Endothelial cell of umbilical vein (primary cell): ENCODE measurements around the gene RINL. TPM values are rescaled to one million over a fixed set of nuclear protein-coding genes. Genes with fewer than 3 reads are reported as not detected.

Experiments used
- BruUV-seq: library from RNA; stranded (reverse); fragments of 400-500 nt; replicated peaks from 2 replicates; lab custom pipeline; 2021; lab: Mats Ljungman, UMichigan
- CTCF ChIA-PET: fragments of 300-600, 350-600 bp; sonication (Branson Sonifier 250); formaldehyde crosslinking; loops from one replicate; lab custom pipeline; 2021; ENCODE audit warnings: antibody characterized with exemption, inconsistent platforms; lab: Charles Lee
- POLR2A ChIA-PET: fragments of 300-600, 350-600 bp; sonication (Branson Sonifier 250); formaldehyde crosslinking; loops from one replicate; lab custom pipeline; 2021; ENCODE audit warnings: antibody characterized with exemption, inconsistent platforms; lab: Charles Lee
- DNase-seq: peaks from one replicate; pipeline ENCODE4 v3.0.0-alpha.2; 2011; ENCODE audit warnings: low read depth, low spot score
- FAIRE-seq: peaks from 2 replicates; lab custom pipeline; 2011; peaks lifted over from hg19 to GRCh38; lab: Jason Lieb, UNC
- H2AFZ ChIP-seq: 2 replicates; pipeline ENCODE4 v1.6.0; 2012; ENCODE audit warnings: low read depth, low read length, control low read depth, inconsistent platforms
- H3K27ac ChIP-seq: 2 replicates; pipeline ENCODE4 v1.5.1; 2011; ENCODE audit warnings: low read depth, mild to moderate bottlenecking, control low read depth, low read length, moderate library complexity; ENCODE audit not compliant: insufficient read depth
- H3K27me3 ChIP-seq, 2 experiments: 2 replicates each; pipeline versions ENCODE4 v1.6.0 to v1.6.1; 2011; ENCODE audit warnings: low read length in 2 of 2, mixed read lengths in 1 of 2; ENCODE audit not compliant: control insufficient read depth in 2 of 2, insufficient read depth in 2 of 2
- H3K36me3 ChIP-seq, 2 experiments: 2 replicates in 1 of 2; 3 replicates in 1 of 2; pipeline ENCODE4 v1.5.1; 2011; ENCODE audit warnings: low read length in 2 of 2, mild to moderate bottlenecking in 1 of 2, moderate library complexity in 1 of 2; ENCODE audit not compliant: control insufficient read depth in 2 of 2, insufficient read depth in 2 of 2; ENCODE audit errors: extremely low read depth in 1 of 2
- H3K4me1 ChIP-seq: 3 replicates; pipeline ENCODE4 v1.5.1; 2011; ENCODE audit warnings: mild to moderate bottlenecking, low read length; ENCODE audit not compliant: control insufficient read depth, insufficient read depth; ENCODE audit errors: extremely low read depth
- H3K4me2 ChIP-seq: 2 replicates; pipeline ENCODE4 v1.6.1; 2011; ENCODE audit warnings: low read length, control low read depth, mixed read lengths; ENCODE audit not compliant: insufficient read depth
- H3K4me3 ChIP-seq, 3 experiments: fragments of 200-600 bp in 1 of 3; sonication (generic), shearing (Covaris generic) in 1 of 3; replicated peaks in 1 of 3; 2 replicates each; pipeline ENCODE4 v1.5.1; 2011 to 2016; ENCODE audit warnings: control low read depth in 3 of 3, low read length in 3 of 3, mild to moderate bottlenecking in 2 of 3, inconsistent platforms in 1 of 3, low read depth in 1 of 3, moderate library complexity in 1 of 3; ENCODE audit not compliant: insufficient read depth in 1 of 3
- H3K79me2 ChIP-seq: 2 replicates; pipeline ENCODE4 v1.6.0; 2012; ENCODE audit warnings: low read length, inconsistent platforms; ENCODE audit not compliant: control insufficient read depth, insufficient read depth
- H3K9ac ChIP-seq: replicated peaks from 2 replicates; pipeline ENCODE3; 2011; ENCODE audit warnings: low read length, control low read depth; ENCODE audit not compliant: insufficient read depth; ENCODE audit errors: extremely low read depth
- H3K9me1 ChIP-seq: replicated peaks from 3 replicates; pipeline ENCODE4 v1.6.0; 2011; ENCODE audit warnings: mild to moderate bottlenecking, low read length; ENCODE audit not compliant: control insufficient read depth, insufficient read depth; ENCODE audit errors: extremely low read depth
- H3K9me3 ChIP-seq: replicated peaks from 2 replicates; pipeline ENCODE4 v1.5.1; 2012; ENCODE audit warnings: low read length, inconsistent platforms; ENCODE audit not compliant: control insufficient read depth, insufficient read depth
- H4K20me1 ChIP-seq: replicated peaks from 2 replicates; pipeline ENCODE3; 2011; ENCODE audit warnings: mild to moderate bottlenecking, low read length; ENCODE audit not compliant: control insufficient read depth, insufficient read depth; ENCODE audit errors: extremely low read depth
- EZH2 ChIP-seq: IDR thresholded peaks from 2 replicates; pipeline ENCODE4 v1.6.1; 2012; ENCODE audit warnings: borderline replicate concordance, low read depth, mild to moderate bottlenecking, moderate library complexity, low read length, inconsistent platforms; ENCODE audit not compliant: severe bottlenecking
- FOS ChIP-seq: IDR thresholded peaks from 2 replicates; pipeline ENCODE4 v1.6.1; 2011; ENCODE audit warnings: mild to moderate bottlenecking, low read length, moderate library complexity, borderline replicate concordance; ENCODE audit not compliant: insufficient read depth
- GATA2 ChIP-seq: IDR thresholded peaks from 2 replicates; pipeline ENCODE4 v1.7.0; 2011; ENCODE audit warnings: low read depth, mild to moderate bottlenecking, moderate library complexity, mixed read lengths, low read length; ENCODE audit not compliant: insufficient read length, insufficient read depth
- JUN ChIP-seq: IDR thresholded peaks from 2 replicates; pipeline ENCODE4 v1.6.1; 2011; ENCODE audit warnings: borderline replicate concordance, low read depth; ENCODE audit not compliant: insufficient read length, insufficient read depth
- MYC ChIP-seq: IDR thresholded peaks from one replicate; pipeline ENCODE4 v1.6.1; 2011; ENCODE audit warnings: mild to moderate bottlenecking, low read depth, low read length
- POLR2A ChIP-seq: IDR thresholded peaks from 2 replicates; pipeline ENCODE4 v1.6.1; 2012; ENCODE audit warnings: low read depth, mild to moderate bottlenecking, control low read depth, low read length
- POLR2AphosphoS5 ChIP-seq: IDR thresholded peaks from 2 replicates; pipeline ENCODE4 v1.6.1; 2012; ENCODE audit warnings: low read depth, mild to moderate bottlenecking, control low read depth, low read length, moderate library complexity; ENCODE audit not compliant: insufficient read depth
- dilution Hi-C: fragments of 300-500 bp; cut with MboI; formaldehyde crosslinking; loops from one replicate; pipeline ENCODE4 v1.15.0; 2019; ENCODE audit warnings: low sequenced_read_pairs; ENCODE audit not compliant: extremely low pct_ligation_motif_present
- intact Hi-C: fragments of 100-400 bp; cut with micrococcal nuclease; formaldehyde crosslinking; loops from one replicate; pipeline ENCODE4 v1.10.0; 2022
- polyA plus RNA-seq, 4 experiments: library from polyadenylated mRNA; depleted of rRNA in 3 of 4; stranded (reverse) in 3 of 4; unstranded in 1 of 4; fragments of >200 nt; gene quantifications; 2 replicates each; pipeline versions ENCODE4 v1.2.1 to v1.2.3, GENCODE V29; 2011 to 2012; ENCODE audit warnings: missing spikeins in 1 of 4
- total RNA-seq: library from RNA; stranded (reverse); gene quantifications from 2 replicates; pipeline ENCODE4 v1.2.3, GENCODE V29; 2021
- TF ChIP-seq, protein P1 (sequence below): IDR thresholded peaks from 2 replicates; pipeline ENCODE4 v1.6.1; 2011; ENCODE audit not compliant: insufficient read depth, insufficient read length
- TF ChIP-seq, protein P2 (sequence below), 2 donors: IDR thresholded peaks; 1 replicate in 1 of 2; 2 replicates in 1 of 2; pipeline ENCODE4 v1.5.1; 2011; ENCODE audit warnings: low read length in 2 of 2, mild to moderate bottlenecking in 2 of 2, moderate library complexity in 2 of 2, control low read depth in 1 of 2, inconsistent platforms in 1 of 2, low read depth in 1 of 2; ENCODE audit not compliant: insufficient read depth in 1 of 2; ENCODE audit errors: extremely low read depth in 1 of 2

The RINL gene
- total and polyA plus RNA-seq, 2 donors (not counting 3 experiments of a cell fraction or from before 2014, with no cell fraction given) = 5.3 to 10.1 TPM

- Histone ChIP-seq H3K9me1 (no peaks in the 10 kb centered on the region), H4K20me1 (no peaks in the 10 kb centered on the region), H3K4me3 (no peak overlapping the region), H2AFZ (no peak overlapping the region), H3K36me3 (peaks cover 0 to 21% of the 10 kb centered on the region in 2 experiments), H3K27ac (no peak overlapping the region), H3K79me2 (no peaks in the 10 kb centered on the region), H3K27me3 (no peaks in the 10 kb centered on the region), H3K4me1 (no peaks in the 10 kb centered on the region), H3K9me3 (no peaks in the 10 kb centered on the region), H3K9ac (no peak overlapping the region), H3K4me2 (no peak overlapping the region)
- CTCF ChIA-PET = interaction anchor here (0.7 kb wide), 1 partner anchor 23 kb away, joined by 3 read pairs; the partner anchor contains the start of genes MRPS12 and SARS2
- POLR2A ChIA-PET = no interaction called here
- TF ChIP-seq FOS (no peak), POLR2AphosphoS5 (no peak), EZH2 (no peak), POLR2A (no peak), MYC (no peak), GATA2 (no peak), JUN (no peak)
- TF ChIP-seq, protein P1, sequence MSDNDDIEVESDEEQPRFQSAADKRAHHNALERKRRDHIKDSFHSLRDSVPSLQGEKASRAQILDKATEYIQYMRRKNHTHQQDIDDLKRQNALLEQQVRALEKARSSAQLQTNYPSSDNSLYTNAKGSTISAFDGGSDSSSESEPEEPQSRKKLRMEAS = no peak
- TF ChIP-seq, protein P2, sequence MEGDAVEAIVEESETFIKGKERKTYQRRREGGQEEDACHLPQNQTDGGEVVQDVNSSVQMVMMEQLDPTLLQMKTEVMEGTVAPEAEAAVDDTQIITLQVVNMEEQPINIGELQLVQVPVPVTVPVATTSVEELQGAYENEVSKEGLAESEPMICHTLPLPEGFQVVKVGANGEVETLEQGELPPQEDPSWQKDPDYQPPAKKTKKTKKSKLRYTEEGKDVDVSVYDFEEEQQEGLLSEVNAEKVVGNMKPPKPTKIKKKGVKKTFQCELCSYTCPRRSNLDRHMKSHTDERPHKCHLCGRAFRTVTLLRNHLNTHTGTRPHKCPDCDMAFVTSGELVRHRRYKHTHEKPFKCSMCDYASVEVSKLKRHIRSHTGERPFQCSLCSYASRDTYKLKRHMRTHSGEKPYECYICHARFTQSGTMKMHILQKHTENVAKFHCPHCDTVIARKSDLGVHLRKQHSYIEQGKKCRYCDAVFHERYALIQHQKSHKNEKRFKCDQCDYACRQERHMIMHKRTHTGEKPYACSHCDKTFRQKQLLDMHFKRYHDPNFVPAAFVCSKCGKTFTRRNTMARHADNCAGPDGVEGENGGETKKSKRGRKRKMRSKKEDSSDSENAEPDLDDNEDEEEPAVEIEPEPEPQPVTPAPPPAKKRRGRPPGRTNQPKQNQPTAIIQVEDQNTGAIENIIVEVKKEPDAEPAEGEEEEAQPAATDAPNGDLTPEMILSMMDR (IDR thresholded peaks at IDR 0.05; ENCODE audit: extremely low read depth in 1 of 2, insufficient read depth in 1 of 2, low read depth in 1 of 2, low read length in 2 of 2) = no peak
- dilution Hi-C loops = no loop called here
- intact Hi-C loops = no loop called here
- no TSS peak for BruUV-seq
- DNase-seq = no peak
- FAIRE-seq = no peak
Measured at GRCh38 chr19:38907670-38908069, 29.6 kb upstream of the RINL start.
